Left colon (tissue), 2 donors: ENCODE results near the gene SUSD2. TPM values are rescaled to one million over a fixed set of nuclear protein-coding genes. Genes with fewer than 3 reads are reported as not detected.

Experiments
- ATAC-seq: fragments of 200-7000 bp; cut with Tn5 transposase; one replicate; pipeline ENCODE4 v1.9.1; 2020; ENCODE audit warnings: mild to moderate bottlenecking, moderate library complexity
- DNase-seq, 2 donors: peaks; one replicate each; pipeline ENCODE4 v3.0.0-alpha.2; 2020
- intact Hi-C, 2 donors: fragments of 100-400 bp; cut with DNase I in 1 of 2; cut with micrococcal nuclease in 1 of 2; formaldehyde crosslinking; loops; one replicate each; pipeline versions ENCODE4 v1.11.2 to v1.14.0; 2022; cut with DNase I, micrococcal nuclease
- total RNA-seq, 2 donors: library from RNA; stranded (reverse); fragmentation: NEBNext Ultra II Directional; extraction: Animal tissue kit (Norgen Biotek cat#: 25700); gene quantifications; one replicate each; pipeline ENCODE4 v1.2.1, GENCODE V29; 2021
- donor health status: DM: no; HTN: no; CAD: no.
- donor health status: DM: yes; HTN: yes; CAD: no.

The SUSD2 gene
- total RNA-seq, 2 donors from 2014 or later, result 1.9 to 2.7 TPM

DNA sequence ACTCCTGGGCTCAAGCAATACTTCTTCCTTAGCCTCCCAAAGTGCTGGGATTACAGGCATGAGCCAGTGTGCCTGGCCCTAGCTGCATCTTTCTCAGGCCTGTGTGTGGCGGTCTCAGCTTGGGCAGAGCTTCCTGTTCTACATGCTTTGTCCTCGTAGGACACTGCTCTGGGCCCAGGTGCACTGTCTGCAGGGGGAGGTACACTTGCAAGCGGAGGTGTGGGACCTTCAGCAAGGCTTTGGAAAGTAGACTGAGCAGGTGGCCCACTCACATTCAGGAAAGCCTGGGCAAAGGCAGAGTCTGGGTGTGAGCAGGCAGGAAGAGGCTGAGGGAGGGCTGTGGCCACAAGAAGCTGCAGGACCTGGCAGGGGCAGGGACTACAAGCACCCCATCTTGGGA, 33.6 kb upstream of the SUSD2 start:
- intact Hi-C loops, result no loop called here

DNA sequence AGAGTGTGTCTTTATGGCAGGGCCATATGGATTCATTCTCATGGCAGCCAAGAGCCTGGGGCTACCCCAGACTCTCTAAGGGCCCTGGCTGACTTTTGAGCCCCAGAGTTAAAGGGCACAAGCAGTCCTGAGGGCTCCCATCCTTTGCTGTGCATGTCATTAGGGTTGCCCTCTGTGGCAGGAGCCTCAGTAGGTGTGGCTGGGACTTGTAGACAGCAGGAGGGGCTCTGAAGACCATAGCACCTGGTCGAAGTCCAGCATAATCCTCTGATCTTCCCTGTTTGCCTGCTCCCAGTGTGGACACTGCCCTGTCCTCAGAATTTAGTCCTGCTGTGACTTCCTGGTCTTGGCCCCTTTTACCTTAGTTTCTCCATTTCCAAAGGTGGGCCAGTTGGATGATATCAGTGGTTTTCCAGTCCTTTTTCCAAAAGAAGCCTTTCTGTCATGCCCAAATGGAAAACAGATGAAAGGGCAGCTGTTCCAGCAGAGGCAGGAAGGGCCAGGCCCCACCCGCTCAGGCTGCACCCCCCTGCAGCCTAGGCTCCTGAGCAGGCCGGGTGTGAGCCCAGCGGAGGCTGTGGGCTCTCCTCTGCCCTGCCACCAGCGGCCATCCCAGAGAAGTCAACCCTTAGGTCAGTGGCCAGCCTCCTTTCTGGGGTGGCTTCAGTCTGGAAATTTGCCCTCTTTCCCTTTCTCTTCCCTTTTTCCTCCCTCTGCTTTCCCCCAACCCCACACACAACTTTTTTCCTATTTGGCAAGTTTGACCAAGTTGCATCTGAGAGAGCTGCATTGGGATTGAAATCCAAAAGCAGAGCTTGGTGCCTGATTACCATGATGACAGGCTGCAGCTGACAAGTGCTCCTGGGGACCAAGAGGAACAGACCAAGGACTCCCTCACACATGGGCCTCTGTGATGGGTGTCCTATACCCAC, 32.8 kb upstream of the SUSD2 start:
- ATAC-seq (peak; percentile 53), DNase-seq (no peak)
- intact Hi-C loops, result no loop called here

More for the DNA sequence above, 33.6 kb upstream of the SUSD2 start:
- ATAC-seq, result no peak
- DNase-seq, result no peak

DNA sequence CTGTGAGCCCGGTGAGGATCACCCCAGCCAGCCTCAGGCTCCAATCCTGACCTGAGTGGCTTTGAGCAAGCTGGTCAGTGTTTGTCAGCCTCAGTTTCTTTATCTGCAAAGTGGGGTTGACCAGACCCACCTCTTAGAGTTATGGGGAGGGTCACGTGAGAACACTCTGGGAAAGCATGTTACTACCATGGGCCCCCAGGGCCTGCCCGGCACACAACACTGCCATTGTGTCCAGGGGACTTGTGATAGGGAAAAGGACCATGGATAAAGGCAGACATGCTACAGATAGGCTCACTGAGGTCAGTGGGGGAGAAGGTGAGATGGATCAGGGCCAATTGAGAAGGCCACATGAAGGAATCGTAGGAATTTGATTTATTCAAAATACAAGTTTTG, 32.1 kb upstream of the SUSD2 start:
- DNase-seq (no peak), ATAC-seq (no peak)
- intact Hi-C loops, result no loop called here

GRCh38 chr22:24153353-24153752, 27.9 kb upstream of the SUSD2 start:
- intact Hi-C loops, result no loop called here
- ATAC-seq (no peak), DNase-seq (peak in 1 of 2 donors; percentile 43)

GRCh38 chr22:24153959-24154358, 27.3 kb upstream of the SUSD2 start:
- no peak for ATAC-seq
- no peak for DNase-seq
- intact Hi-C loops, result no loop called here

DNA sequence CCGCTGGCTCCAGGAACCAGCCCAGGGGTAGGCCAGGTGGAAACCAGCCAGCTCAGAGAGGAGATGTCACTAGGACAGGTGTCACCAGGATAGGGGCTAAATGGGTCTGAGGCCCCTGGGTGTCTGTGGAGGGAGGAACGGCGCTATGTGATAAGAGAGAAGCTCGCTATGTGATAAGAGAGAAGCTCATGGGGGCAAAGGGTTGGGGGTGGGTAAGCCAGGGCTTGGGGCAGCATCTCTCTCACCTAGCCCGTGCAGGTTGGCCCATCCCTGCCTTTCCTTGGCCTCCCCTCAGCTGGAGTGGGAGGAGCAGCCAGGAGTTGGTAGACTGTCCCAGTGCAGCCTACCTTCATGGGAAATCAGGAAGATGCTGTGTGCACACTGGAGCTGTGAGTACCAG, 26.5 kb upstream of the SUSD2 start:
- DNase-seq (no peak), ATAC-seq (no peak)
- intact Hi-C loops, result no loop called here

GRCh38 chr22:24155627-24156140, 25.6 kb upstream of the SUSD2 start:
- intact Hi-C loops, result no loop called here

DNA sequence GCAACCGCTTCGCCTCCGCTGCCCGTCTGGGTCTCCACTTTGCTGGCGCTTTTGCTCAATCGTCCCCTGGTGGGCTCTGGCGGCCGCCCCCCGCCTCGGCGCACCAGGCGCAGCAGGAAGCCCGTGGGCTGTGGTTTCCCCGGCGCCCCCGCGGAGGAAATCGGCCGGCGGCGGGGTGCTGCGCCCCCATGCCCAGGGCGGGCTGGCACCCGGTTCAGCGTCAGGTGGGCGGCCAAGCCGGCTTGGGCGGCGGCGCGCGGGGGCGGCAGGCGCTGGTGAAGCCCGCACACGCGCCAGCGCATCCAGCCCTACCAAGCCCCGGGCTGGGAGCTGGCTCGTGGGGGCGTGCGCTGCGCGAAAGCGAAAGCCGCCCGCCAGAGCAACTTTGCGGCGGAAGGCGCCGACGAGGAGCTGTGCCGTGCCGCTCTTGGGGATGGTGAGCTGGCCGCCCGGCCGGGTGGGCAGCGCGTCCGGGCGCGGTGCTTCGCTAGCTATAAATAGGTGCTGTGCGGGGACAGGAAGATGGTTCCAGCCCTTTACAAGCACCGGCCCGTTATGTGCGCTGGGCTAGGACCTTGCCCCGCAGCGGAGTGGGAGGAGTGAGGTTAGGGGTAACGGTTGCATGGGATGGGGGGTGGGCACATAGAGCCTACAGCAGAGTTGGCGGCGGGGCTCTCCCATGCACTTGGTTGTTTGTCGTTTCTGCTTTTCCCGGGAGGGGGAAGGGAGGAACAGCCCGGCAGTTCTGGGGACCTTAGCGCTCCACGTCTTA, 25.0 kb upstream of the SUSD2 start:
- peak; percentile 44 for ATAC-seq
- peak in 1 of 2 donors; percentile 61 for DNase-seq
- intact Hi-C loops, result no loop called here

More at GRCh38 chr22:24155627-24156140, 25.6 kb upstream of the SUSD2 start:
- ATAC-seq, result peak; percentile 74
- peak; percentile 76 to 82 for DNase-seq

DNA sequence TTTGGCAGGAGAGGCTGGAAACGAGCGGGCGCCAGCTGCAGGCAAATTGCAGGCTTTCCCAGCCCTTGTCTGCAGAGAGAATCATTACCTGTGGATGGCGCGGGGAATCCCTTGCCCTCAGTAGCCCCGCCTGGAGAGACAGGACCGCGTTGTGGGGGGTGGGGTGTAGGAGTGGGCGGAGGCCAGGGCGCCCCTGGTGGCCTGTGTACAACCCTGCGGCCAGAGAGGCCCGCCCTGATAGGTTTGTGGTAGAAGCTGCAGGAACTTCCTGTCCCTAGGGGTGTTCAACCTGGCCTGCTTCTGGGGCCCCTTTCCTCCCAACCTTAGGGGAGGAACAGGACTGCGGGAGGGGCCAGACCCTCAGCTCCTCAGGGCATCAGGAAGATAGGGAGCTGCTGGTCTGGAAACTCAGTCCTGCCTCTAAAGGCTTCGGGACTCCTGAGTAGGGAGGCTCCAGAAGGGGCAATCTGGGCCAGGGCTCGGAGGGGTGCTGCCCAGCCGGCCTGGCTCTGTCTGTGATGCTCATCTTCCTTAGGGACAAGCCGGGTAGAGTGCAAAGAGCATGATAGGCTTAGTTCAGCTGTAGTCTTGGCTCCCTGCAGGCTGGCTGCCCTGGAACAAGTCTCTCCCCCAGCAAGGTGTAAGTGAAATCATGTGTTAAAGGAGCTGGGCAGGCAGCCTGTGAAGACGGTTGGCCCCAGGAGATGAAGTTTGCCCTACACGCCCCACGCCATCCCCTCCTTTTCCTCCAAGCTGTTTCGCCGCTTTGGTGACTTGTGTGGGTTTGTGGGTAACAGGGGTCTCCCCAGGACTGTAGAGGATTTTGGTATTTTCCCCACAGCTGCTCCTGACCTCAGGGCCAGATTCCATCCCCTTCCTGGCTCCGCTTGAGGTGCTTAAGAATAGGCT, 24.1 kb upstream of the SUSD2 start:
- peak; percentile 87 for ATAC-seq
- intact Hi-C loops, result no loop called here
- DNase-seq, result peak; percentile 91 to 92

DNA sequence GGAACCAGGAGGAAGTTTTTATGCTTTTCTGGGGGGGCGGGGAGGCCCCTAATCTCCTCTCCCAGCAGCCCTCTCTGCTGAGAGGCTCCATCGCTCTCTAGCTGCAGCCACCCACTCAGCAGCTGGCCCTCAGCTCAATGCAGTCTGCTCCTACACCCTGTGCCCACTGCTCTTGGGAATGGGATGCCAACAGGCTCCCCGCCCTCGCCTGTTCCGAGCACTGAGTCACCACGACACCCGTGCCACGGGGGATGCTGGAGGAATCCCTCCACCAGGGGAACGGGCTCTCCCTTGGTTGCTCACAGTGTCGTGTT, 23.5 kb upstream of the SUSD2 start:
- intact Hi-C loops, result no loop called here
- DNase-seq, result no peak
- ATAC-seq, result no peak

GRCh38 chr22:24159650-24160049, 21.6 kb upstream of the SUSD2 start:
- DNase-seq, result no peak
- ATAC-seq, result no peak
- intact Hi-C loops, result no loop called here

- intact Hi-C loops, result no loop called here
Observed at GRCh38 chr22:24160546-24160945, 20.7 kb upstream of the SUSD2 start.

DNA sequence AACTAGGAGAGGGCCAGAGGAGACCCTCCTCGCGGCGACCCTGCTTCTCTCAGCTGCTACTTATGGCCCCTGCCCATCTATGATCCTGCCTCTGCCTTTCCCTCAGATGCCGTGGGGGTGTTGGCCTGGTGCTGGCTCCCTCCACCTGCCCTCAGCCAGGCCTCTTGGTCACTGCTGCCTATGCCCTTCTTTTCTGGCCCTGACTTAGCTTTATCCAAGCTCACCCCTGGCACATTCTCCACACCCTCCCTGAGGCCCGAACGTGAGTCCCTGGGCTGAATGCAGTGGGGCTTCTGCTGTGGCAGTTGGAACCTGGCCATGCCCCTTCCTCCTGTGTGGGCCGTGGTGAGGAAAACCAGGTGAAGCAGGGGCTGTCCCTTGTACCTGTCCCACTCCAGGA, 19.8 kb upstream of the SUSD2 start:
- no peak for ATAC-seq
- intact Hi-C loops, result no loop called here
- no peak for DNase-seq

More at GRCh38 chr22:24160546-24160945, 20.7 kb upstream of the SUSD2 start:
- DNase-seq, result no peak
- ATAC-seq, result no peak

DNA sequence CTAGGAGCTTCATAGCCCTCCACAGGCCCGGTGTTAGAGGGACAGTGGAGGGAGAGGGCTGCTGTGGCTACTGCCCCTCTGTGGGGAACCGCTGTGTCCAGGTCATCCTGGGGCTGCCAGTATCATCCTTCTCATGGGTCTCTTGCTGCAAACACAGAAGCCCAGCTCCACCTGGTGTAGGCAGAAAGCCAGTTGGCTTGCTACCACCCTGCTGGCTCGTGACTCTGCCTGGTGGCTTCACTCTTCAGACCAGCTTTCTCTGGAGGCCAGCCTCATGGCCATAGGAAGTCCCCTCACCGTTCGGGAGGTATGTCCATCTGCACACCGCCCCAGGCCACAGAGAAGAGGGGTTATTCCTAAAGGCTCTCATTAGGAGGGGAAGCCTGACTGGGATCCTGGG, 19.4 kb upstream of the SUSD2 start:
- DNase-seq (no peak), ATAC-seq (no peak)
- intact Hi-C loops, result no loop called here

DNA sequence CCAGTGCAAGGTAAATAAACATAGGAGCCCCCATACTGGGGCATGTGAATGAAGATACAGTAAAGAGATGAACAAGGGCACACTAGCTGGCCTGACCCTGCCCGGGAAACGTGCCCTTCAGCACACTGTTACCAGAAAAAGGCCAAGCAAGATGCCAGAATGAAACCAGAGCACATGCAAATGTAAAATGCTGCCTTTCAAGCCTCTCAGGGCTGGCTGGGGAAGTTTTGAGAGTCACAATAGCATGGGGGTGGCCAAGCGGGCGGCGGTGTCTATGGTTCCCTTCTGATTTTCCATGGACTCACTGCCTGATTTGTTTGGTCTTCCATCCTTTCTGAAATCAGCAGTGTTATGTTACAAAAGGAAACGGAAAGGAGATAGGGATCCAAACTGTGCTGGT, 18.9 kb upstream of the SUSD2 start:
- no peak for DNase-seq
- no peak for ATAC-seq
- intact Hi-C loops, result no loop called here

DNA sequence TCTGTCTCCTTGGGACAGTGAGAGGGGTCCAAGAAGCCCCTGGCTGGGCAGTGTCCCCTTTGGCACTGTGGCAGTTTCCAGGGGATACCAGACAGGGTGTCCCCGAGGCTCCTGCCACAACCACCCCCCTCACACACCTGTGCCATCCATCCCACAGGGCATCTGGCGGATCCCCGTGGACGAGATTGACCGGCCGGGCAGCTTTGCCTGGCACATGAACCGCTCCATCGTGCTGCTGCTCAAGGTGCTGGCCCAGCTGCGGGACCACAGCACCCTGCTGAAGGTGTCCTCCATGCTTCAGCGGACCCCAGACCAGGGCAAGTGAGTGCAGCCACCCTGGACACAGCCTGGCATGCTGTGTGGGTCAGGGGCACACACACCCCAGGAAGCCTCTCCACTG, 17.0 kb upstream of the SUSD2 start:
- DNase-seq (no peak), ATAC-seq (no peak)
- intact Hi-C loops, result no loop called here

DNA sequence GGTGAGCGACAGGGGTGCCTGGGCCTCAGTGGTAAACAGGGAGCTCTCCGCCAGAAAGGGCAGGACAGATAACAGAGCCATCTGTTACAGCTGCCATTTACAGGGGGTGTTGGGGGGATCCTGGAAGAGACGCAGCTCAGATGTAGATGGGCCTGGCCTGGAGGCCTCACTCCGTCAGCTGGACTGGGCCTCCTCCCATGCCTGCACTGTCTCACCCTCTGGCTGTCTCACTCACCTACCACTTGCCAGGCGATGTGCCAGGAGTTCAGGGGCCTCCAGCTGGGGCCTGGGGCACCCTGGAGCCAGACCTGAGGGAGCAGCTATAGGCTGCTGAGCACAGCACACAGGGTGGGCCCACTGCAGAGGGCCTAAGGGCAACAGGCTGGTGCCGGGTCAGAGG, 16.3 kb upstream of the SUSD2 start:
- ATAC-seq (peak; percentile 4), DNase-seq (no peak)
- intact Hi-C loops, result no loop called here

DNA sequence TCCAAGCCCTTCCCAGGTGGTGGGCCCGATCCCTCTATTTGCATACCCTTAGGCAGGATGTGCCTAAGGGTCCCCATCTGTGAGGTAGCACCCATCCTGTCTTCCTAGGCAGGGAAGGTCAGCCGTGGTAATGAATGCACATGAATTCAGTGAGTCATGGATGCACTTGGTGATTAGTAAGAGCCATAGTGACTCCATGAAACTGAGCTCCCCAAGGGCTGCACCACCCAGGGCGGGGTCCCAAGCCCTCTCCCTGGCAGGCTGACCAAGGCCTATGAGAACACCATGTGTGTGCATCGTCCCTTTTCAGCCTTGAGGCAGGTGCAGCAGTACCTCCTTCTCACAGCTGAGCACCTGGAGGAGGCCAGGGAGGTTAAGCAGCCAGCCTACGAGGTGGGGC, 15.6 kb upstream of the SUSD2 start:
- no peak for DNase-seq
- intact Hi-C loops, result no loop called here
- no peak for ATAC-seq

GRCh38 chr22:24166811-24167210, 14.5 kb upstream of the SUSD2 start:
- intact Hi-C loops, result no loop called here
- ATAC-seq, result no peak
- no peak for DNase-seq
